Activated CD4-positive, alpha-beta T cell treated with anti-CD3 and anti-CD28 coated beads, Interleukin-2, amount 50 U/mL, for 1 hour (primary cell): Measurements from ENCODE around the gene SLC25A21.

Experiments used
- DNase-seq: peaks from one replicate; pipeline ENCODE4 v3.0.0-alpha.2; 2020

Gene SLC25A21

DNA sequence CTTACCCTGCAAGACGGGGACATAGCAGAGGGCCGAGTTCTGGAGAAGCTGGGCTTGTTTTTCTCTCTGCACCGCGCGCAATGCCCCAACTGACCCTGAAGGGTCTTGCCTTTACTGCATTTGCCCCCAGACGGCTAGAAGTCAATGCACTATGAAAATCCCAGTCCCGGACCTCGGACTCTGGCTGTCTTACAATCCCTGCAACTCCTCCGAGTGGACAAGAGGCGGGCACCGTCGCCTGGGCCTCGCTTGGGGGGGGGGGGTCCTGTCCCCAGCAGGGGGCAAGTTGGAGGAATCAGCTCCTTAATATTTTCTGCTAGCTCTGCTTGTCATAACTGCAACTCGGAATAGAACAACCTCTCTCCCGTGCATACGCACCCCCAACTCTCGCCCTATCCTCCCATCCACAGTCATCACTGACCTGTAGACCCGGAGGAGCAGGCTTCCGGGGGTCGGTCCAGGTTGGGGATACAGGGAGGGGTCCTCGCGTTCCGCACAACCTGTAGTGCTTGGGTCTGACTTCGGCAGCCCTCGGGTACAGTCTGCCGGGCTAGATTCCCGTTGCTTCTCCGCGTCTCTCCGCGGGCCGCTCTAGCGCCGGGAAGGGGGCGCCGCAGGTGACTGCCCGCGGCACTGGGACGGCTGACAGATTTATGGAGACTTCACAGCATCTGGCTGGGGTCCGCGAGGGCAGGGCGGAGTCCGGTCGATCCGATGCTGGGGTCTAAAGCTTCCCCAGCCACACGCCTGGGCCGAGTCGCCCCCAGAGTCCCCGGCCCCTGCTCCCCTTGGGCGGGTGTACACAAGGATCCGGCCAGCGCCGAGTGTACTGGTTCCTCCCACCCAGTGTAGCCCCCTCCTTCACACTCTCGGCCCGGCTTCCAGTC is 514.0 kb downstream of the SLC25A21 start:
- DNase-seq = no peak

DNA sequence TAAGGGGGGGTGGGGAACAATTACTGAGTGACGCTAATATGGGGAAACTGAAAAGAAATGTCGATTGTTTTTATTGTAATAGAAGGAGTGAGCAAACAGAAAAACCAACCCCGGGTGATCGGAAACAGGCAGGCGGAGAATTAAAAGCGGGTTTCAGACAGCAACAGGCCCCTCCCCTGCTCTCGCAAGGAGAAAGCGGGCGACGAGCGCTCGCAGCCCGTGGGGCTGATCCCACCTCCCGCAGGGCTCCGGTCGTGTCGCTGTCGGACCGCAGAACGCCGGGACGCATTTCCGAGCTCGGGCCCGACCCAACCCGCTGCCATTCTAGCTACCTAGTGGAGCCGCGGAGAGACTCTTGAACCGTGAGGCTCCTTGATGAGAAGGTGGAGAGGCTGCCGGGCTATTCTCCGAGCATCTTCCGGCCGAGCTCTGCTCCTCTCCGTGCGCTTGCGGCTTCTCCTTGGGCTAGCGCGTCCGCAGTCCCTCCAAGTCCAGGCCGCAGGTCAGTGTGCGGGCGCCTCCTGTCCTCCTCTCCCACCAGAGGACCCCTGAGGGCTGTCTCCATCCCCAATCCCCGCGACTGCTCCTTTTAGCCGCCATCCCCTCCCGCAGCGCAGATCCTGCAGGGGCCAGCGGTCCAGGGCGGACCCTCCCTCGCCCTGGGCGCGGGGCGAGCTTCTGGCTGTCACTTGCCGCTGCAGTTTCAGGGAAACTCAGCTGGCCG is 514.8 kb downstream of the SLC25A21 start:
- DNase-seq = no peak

DNA sequence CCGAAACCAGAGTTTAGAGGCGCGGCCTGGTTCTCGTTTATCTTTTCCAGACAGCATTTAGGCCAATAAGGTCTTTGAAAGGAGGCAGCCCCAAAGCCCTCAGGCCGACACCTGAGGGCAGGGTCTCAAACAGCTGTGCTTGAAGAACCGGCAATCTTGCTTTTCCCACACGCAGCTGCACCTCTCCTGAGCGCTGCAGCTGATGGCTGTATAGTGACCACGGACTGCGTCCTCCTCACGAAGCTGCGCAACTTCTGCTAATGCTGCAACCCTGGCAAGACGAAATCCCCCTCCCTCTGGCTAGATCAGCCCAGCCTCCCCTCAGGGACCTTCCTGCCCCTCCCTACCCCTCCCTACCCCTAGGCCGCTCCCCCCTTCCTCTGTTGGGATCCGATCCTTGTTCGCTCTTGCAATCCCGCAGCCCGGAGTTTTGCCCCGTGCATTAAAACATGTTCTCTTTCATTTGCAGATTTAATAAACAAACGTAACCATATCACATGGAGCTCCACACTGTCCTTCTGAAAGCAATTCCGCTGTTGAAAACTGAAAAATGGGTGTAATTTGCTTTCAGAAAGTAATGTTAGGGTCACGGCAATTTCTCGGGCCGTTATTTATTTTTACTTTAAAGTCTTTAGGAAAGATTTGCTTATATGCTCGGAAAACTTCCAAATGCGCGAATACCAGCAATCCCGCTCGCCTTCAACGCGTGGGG is 515.6 kb downstream of the SLC25A21 start:
- no peak for DNase-seq

DNA sequence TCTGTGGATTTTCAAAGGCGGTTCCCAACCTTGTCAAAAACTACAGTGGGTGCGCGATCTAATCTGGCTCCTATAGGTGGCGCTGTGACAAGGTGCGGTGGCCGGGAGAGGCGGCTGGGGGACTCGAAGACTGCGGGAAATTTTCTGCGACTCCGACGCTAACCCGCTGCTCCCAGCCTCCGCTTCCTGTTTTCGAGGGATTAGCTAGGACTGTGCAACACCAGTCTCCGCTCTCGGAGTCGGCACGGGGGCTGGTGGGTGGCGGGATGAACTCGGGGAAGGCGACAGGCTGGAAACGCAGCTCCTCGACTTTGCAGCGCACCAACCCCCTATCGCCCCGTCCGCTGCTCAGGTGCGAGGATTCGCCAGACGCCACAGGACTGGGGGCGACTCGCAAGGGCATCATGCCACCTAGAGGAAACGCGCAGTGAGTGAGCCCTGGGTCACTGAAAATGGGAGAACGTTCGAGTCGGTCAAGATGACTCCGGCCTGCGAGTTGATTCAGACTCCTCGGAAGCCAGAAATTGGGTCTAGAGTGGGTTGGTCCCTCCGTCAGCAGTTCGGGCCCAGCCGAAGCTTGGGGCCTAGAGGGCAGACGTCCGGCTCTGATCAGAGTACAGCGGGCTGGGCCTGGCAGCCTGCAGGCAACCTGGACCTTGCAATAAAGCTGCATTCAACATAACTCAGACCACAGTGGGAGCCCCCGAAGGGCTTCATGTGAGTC is 516.3 kb downstream of the SLC25A21 start:
- DNase-seq = no peak

DNA sequence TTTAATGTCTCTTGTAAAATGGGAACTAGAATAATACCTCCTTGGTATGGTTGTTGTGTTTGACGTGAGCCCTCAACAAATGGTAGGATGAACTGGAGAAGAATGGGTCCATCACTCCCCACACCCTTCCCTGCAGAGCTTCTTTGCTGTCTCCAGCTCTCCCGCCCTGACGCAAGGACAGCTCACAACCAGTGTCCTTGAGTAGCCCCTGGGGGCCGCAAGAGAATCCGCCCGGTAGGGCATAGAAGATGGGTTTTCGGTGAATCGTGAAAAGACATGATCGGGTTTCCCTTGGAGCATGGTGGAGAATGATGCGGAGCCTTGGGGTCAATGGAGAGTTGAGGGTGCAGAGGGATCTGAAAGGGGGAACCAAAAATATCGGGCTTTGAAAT is 516.8 kb downstream of the SLC25A21 start:
- DNase-seq = no peak

DNA sequence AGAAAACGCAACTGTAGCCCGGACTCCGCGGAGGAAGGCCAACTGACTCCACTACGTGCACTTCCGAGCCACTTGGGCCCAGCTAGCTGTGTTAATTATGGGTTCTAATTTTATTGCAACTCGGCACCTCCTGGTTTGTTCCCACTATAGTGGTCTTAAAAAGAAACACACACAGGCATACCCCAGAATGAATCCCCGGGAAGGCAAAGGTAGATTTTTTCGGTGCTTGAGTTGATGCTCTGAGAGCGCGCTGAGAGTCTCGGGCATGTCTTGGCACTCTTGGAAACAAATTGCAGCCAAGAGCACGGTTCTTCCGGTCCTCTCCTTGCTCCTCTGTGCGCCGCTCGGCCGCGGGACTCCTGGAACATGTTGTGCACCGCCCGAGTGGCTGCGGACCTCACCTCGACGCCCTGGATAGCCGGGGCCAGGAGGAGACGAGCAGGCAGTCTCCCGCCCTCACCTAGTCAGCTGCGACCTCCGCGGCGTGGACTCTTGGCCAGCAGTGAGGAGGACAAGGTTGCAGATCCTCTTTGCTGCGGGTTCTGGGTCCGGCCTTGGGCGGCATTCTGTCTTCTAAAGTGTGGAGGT is 517.5 kb downstream of the SLC25A21 start:
- DNase-seq = no peak

DNA sequence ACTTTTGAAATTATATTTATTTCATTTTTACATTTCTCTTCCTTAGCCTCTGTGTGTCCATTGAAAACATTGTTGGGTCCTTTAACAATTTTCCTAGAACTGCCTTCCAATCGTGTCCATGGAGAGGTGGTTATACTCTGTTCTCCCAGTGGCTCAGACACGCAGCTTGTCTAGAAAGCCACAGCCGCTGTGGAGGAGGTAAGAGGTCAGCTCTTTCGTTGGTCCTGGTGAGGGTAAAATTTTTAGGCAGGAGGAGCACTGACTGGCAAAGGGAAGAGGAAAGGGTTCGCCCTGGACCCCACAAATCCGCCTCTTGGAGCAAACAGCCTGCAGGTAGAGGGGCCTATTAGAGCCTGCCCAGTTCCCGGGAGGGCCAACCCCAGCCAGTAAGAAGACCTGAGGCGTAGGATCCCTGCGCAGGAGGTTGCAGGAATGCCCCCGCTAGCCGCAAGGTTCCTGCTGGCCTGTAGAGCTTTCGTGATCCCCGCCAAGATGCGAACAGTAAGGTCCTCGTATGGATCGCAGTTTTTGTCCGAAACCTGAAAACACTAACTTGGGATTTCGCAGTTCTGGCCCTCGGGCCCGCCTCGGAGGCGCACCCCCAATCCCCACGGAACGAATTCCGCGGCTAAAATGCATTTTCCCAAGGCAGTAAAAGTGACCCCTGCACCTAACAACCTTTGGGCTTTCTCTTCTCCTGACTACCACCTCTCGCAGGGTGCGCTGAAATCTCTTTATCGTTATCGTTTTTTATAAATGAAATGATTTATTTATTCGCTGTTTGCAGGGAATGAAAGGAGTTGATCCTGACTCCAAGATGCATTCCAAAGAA is 518.2 kb downstream of the SLC25A21 start:
- no peak for DNase-seq

DNA sequence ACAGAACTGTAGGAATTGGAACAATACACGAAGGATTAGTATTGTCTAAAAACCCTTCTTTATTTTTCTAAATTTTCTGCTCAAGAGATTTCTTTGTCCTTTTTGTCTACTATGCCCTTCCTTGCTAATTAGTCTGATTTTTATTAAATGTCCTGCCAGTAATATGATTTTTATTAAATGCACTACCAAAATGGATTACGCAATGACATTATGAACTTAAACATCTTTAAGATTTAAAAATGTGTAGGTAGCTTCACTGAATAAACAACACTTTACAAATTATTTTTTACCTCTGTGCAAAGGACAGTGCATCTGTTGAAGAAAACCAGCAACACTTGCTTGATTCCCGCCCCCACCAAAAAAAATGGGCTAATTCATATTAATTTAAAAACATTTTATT is 519.0 kb downstream of the SLC25A21 start:
- no peak for DNase-seq

DNA sequence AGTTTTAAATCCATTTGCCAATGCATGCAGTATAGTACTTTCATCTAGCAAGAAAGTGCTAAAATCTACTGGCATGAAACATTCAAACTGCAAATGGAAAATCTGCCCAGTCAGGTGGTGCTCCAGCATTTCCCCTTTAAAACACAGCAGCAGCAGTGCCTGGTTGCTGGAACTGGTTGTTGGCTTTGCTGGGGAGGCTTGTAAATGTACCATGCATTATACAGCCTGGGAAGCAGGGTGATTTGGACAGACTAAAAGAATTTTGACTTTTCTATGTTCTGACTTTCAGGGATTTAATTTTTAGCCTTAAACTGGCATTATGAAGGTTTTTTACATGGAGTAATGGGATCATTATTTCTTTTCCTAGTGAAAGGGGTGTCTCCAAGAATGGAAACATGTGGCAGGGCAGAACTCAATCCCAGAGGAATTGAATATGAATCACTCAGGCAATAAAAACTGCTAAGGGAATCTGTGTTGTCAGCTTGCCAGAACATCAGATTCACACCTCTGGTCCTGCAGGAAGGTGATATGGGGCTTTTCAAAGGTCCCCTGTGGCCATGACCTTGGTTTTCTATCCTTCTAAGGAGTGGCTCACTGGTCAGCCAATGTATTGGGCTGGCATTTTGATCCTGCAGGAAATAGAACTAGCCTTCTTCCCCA is 519.7 kb downstream of the SLC25A21 start:
- no peak for DNase-seq

DNA sequence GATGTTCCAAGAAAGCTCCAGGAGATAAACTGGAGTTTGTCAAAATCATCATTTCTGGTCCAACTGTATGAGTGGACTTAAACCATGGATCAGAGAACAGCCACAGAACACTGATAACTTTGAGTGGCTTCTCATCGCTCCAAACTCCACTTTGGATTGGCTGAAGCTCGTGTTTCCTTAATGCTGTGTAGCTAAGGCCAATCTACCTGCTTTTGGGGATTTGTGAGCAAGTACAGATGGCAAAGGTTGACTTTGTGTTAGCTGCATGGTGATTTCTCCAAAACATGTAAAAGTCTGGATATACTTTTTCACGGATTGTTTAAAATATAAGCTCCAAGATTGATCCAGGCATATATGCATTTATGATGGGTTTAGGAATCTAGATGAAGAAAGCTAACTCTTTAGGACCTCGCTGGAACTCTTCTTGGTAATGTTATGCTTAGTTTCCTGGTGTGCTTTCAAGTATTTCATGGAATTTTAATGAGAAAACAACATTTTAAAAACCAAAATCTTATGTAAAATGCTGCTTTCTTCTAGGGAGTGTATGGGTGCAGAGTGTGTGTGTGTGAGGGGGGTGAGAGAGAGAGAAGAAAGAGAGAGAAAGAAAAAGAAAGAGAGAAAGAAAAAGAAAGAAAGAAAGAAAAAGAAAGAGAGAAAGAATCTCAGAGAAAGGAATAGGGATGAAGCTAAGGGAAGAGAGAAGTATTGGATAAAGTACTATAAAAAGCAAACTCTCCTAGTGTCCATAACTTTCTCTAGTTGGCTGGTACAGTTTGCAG is 522.3 kb downstream of the SLC25A21 start:
- DNase-seq = no peak

DNA sequence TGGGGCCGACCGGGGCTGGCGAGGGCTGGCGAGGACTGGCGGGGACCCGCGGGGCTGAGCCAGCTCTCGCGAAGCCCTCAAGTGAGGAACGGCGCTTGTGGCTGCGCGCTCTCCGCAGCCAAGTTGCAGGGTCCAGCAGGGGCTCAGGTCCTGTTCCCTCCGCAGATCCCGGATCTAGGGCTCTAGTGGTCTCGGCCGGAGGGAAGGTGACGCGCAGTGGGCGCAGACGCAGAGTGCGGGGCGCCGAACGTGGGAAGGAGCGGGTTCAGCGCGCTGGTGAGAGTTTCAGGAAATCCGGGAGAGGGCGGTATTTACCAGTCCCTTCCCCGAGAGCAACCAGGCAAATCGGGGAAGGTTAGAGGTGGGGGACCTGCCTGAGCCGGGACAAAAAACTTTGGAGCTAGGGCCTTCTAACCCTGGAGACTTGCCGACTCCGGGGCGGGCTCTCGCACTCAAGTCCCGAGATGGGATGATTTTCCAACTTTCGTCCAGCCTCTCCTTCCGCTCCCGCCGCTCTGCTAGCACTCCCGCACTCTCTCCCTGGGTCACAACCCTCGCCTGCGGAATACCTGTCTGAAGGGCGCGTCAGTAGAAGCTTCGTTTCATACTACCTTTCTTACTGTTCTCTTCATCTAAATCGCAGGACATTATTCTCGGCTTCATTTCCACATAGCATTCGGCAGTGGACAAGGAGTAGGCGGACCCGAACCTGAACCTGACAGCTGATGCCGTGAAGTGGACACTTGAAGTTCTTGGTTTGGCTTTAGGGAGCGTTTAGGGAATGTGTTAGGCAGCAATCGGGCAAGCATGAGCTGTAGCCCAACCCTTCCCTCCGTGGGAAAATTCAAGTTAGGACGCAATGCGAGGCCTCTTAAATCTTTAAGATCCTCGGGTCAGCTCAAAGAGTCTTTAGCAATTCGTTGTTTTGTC is 524.3 kb downstream of the SLC25A21 start:
- DNase-seq = no peak

DNA sequence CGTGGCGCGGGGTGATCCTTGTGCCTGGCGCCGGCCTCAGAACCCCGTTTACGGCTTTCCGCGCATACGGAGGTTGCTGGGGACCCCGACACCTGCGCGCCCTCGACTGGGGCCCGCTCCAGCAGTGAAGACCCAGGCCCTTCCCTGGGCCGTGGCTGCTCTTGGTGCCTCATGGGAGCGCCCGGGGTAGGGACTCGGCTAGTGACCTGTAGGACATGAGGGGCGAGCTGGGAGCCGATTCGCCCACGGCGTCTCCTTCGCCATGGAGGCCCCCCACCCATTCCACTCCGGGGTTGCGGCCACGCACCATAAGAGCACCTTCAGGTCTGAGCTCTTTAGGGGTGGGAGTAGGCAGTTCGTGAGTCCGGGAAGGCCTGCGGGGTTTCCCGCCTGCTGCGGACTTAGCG is 525.0 kb downstream of the SLC25A21 start:
- no peak for DNase-seq

DNA sequence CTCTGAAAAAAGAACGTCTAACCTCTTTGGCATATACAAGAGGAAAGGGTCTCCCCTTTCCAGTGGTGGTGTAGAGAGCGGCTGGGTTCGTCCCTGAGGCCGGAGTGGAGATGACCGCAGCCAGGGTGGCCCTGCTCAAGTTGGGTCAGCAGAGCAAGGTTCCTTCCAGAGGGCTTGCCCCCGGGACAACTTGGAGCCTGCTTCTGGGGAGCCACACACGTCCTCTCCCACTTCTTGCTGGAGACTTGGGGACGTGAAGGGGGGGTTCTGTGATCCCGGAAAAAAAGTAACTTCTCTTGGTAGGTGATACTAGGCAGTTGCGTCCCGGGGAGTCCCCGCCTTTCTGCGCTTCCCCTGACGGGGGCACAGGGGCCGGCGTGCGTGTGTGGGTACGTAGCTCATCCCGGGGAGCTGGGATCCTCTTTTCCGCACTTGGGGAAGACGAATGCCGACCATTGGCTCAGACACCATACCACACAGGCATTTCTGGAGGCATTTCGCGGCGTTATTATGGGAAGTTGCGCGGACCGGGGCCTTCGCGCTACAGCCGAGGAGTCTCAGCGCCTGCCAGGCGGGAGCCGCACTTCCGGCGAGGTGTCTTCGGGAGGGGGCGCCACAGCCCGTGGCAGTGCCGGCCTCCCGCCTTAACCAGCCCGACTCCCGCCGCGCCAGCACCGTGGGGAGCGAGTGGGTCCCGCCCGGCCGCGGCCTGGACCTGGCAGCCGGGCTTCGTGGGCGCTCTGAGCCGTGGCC is 525.6 kb downstream of the SLC25A21 start:
- DNase-seq = no peak

DNA sequence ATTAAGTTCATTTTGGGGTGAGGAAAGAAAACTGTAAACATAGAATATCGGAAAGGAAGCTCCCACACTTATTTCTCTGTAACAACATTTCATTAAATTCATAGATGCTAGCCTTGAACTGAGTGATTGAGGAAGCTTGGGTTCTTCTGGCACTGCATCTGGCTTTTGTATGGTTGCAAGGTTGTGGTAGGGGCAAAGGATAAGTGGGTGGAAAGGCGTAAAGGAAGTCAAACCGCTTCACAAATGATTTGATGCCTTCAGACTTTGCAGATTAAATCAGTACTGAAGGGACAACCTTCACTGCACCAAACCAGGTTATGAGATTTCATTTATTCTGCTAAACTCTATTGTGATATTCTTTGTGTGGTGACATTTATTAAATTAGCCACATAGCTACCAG is 538.8 kb downstream of the SLC25A21 start:
- no peak for DNase-seq
